ENCODE data around the gene B4GALT4.

- TF ChIP-seq CTCF (IDR thresholded peaks at IDR 0.05 in 4 of 5, conservative IDR thresholded peaks at IDR 0.05 in 1 of 5) (no peak), POLR2A (IDR thresholded peaks at IDR 0.05) (no peak)
These were observed 35.5 kb downstream of the B4GALT4 start for GRCh38 chr3:119205209-119205608.
